Measurements from ENCODE around the gene POLR2J3. TPM values are rescaled to one million over a fixed set of nuclear protein-coding genes. Genes with fewer than 3 reads are reported as not detected.
"Not testable (repeated sequence)": the region's sequence is repeated elsewhere in the genome, so short reads cannot be mapped to it uniquely, and the experiment has no call there.

Gene POLR2J3
- polyA plus RNA-seq (2014; cell fraction: cytosol; rRNA removed): 2.8 and 14.4 TPM in 2 replicates
- polyA plus RNA-seq (2014; cell fraction: nucleus; rRNA removed): 11.7 and 26.7 TPM in 2 replicates

GRCh38 chr7:102572261-102573239, at the start of gene POLR2J3:
POLR2J3 (minus strand) TSS chr7:102572583; CDS start chr7:102572521, 62 bp downstream.
- DNase-seq (ENCODE audit: low spot score): peak; percentile 88

- peak; percentile 4 for DNase-seq (ENCODE audit: low spot score)
Measured at GRCh38 chr7:102618122-102618521, 45.7 kb upstream of the POLR2J3 start.

- DNase-seq (ENCODE audit: low spot score): peak; percentile 17
Measured at GRCh38 chr7:102616507-102617125, 44.2 kb upstream of the POLR2J3 start, which contains the start of gene RASA4. RASA4 (minus strand) TSS chr7:102616756; CDS start chr7:102616689, 67 bp downstream.

- DNase-seq (ENCODE audit: low spot score): not testable (repeated sequence)
Measured at GRCh38 chr7:102615930-102616329, 43.5 kb upstream of the POLR2J3 start.

- DNase-seq (ENCODE audit: low spot score): not testable (repeated sequence)
Measured at GRCh38 chr7:102614873-102615272, 42.5 kb upstream of the POLR2J3 start.

GRCh38 chr7:102614346-102614697, 41.9 kb upstream of the POLR2J3 start:
- not testable (repeated sequence) for DNase-seq (ENCODE audit: low spot score)

- DNase-seq (ENCODE audit: low spot score): not testable (repeated sequence)
Measured at GRCh38 chr7:102613575-102614345, 41.4 kb upstream of the POLR2J3 start.

GRCh38 chr7:102611675-102612325, 39.4 kb upstream of the POLR2J3 start:
- not testable (repeated sequence) for DNase-seq (ENCODE audit: low spot score)

GRCh38 chr7:102611013-102611674, 38.8 kb upstream of the POLR2J3 start:
- DNase-seq (ENCODE audit: low spot score): not testable (repeated sequence)

- DNase-seq (ENCODE audit: low spot score): not testable (repeated sequence)
Measured at GRCh38 chr7:102610441-102610840, 38.1 kb upstream of the POLR2J3 start.

- DNase-seq (ENCODE audit: low spot score): not testable (repeated sequence)
Measured at GRCh38 chr7:102609734-102610133, 37.4 kb upstream of the POLR2J3 start.

- DNase-seq (ENCODE audit: low spot score): not testable (repeated sequence)
Measured at GRCh38 chr7:102606848-102607247, 34.5 kb upstream of the POLR2J3 start.

- DNase-seq (ENCODE audit: low spot score): not testable (repeated sequence)
Measured at GRCh38 chr7:102604431-102605145, 32.2 kb upstream of the POLR2J3 start.

GRCh38 chr7:102602317-102602716, 29.9 kb upstream of the POLR2J3 start:
- not testable (repeated sequence) for DNase-seq (ENCODE audit: low spot score)

GRCh38 chr7:102599699-102600098, 27.3 kb upstream of the POLR2J3 start:
- DNase-seq (ENCODE audit: low spot score): not testable (repeated sequence)

GRCh38 chr7:102596036-102596435, 23.7 kb upstream of the POLR2J3 start:
- DNase-seq (ENCODE audit: low spot score): not testable (repeated sequence)

- DNase-seq (ENCODE audit: low spot score): not testable (repeated sequence)
Measured at GRCh38 chr7:102593637-102594334, 21.4 kb upstream of the POLR2J3 start.

GRCh38 chr7:102592477-102593019, 20.2 kb upstream of the POLR2J3 start:
- DNase-seq (ENCODE audit: low spot score): not testable (repeated sequence)

GRCh38 chr7:102589857-102590256, 17.5 kb upstream of the POLR2J3 start:
- not testable (repeated sequence) for DNase-seq (ENCODE audit: low spot score)

Data from SK-N-DZ (cell line).